ENCODE results near the gene GAPDH.
A peak's percentile ranks its signal among the peaks of the same experiment; 100 is the strongest.

Gene GAPDH

DNA sequence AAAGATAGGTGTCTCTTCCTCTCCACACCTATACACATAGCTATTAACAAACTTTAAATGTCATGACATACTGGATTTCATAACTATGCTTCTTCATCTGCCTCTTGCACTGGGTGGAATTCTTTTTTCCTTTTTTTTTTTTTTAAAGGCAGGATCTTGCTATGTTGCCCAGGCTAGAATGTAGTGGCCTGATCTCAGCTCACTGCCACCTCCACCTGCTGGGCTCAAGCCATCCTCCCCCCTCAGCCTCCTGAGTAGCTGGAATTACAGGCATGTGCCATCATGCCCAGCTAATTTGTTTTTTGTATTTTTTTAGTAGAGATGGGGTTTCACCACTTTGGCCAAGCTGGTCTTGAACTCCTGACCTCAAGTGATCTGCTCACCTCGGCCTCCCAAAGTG lies 46.1 kb upstream of the GAPDH start:
- CTCF ChIA-PET, result interaction anchor here (0.6 to 1.3 kb wide), 4 partner anchors 23 to 411 kb away, joined by 3 to 5 read pairs (median 4); no protein-coding TSS in a partner anchor
- TF ChIP-seq ZNF530 (tag by site-specific recombination; IDR thresholded peaks at IDR 0.05; ENCODE audit: low read depth), result no peak
- no peak for TF ChIP-seq OVOL3 (tag by site-specific recombination; IDR thresholded peaks at IDR 0.05)
- no peak for TF ChIP-seq ZNF830 (tag by site-specific recombination; IDR thresholded peaks at IDR 0.05; ENCODE audit: low read depth)
- TF ChIP-seq, protein P1, sequence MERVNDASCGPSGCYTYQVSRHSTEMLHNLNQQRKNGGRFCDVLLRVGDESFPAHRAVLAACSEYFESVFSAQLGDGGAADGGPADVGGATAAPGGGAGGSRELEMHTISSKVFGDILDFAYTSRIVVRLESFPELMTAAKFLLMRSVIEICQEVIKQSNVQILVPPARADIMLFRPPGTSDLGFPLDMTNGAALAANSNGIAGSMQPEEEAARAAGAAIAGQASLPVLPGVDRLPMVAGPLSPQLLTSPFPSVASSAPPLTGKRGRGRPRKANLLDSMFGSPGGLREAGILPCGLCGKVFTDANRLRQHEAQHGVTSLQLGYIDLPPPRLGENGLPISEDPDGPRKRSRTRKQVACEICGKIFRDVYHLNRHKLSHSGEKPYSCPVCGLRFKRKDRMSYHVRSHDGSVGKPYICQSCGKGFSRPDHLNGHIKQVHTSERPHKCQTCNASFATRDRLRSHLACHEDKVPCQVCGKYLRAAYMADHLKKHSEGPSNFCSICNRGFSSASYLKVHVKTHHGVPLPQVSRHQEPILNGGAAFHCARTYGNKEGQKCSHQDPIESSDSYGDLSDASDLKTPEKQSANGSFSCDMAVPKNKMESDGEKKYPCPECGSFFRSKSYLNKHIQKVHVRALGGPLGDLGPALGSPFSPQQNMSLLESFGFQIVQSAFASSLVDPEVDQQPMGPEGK (tag by site-specific recombination; IDR thresholded peaks at IDR 0.05), result 0 out of 2 replicates have a peak, but pooled peaks have one; percentile 20
- TF ChIP-seq ZNF169 (tag by site-specific recombination; IDR thresholded peaks at IDR 0.05), result no peak
- TF ChIP-seq ZNF501 (tag by site-specific recombination; IDR thresholded peaks at IDR 0.05), result no peak
- no peak for TF ChIP-seq HOXD13 (CRISPR knock-in tag; IDR thresholded peaks at IDR 0.05; ENCODE audit: borderline replicate concordance)
- peak; percentile 84 for TF ChIP-seq ZNF121 (tag by site-specific recombination; IDR thresholded peaks at IDR 0.05)
- no peak for TF ChIP-seq ZNF140 (tag by site-specific recombination; IDR thresholded peaks at IDR 0.05)
- no peak for TF ChIP-seq ZNF548 (tag by site-specific recombination; IDR thresholded peaks at IDR 0.05)
- H3K9me3 ChIP-seq (ENCODE audit: control insufficient read depth, insufficient read depth, low read depth, low read length), result no peaks in the 10 kb centered on the region
- no peak overlapping the region for H3K4me3 ChIP-seq (ENCODE audit: low read depth, low read length)
- peaks cover 4% of the 10 kb centered on the region; the same call in 1 of the 2 replicates for H3K4me1 ChIP-seq (ENCODE audit: control insufficient read depth, insufficient read depth, low read length)
- POLR2A ChIA-PET, result interaction anchor here (0.7 to 2.6 kb wide), 4 partner anchors 14 to 46 kb away, joined by 3 to 20 read pairs (median 7); partner anchors contain the start of genes GAPDH and VAMP1
- peaks cover 12 to 16% of the 10 kb centered on the region in 2 experiments for H3K36me3 ChIP-seq (ENCODE audit: control insufficient read depth in 2 of 2, insufficient read depth in 1 of 2, low read length in 2 of 2)
- H3K27ac ChIP-seq (ENCODE audit: extremely low read depth, low read depth, low read length), result no peak overlapping the region

DNA sequence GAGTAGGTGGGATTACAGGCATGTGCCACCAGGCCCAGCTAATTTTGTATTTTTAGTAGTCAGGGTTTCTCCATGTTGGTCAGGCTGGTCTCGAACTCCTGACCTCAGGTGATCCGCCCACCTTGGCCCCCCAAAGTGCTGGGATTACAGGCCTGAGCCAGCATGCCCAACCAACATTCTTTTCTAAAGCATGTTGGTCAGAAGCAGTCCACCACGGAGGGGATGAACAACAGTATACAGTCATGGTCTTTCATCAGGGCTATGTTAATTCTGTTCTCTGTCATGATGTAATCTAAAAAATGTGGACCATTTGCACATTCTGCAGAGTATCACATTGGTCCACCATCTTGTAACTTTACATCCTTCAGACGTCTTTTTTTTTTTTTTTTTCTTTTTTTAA lies 44.9 kb upstream of the GAPDH start:
- no peaks in the 10 kb centered on the region for H3K9me3 ChIP-seq (ENCODE audit: control insufficient read depth, insufficient read depth, low read depth, low read length)
- TF ChIP-seq ZNF157 (tag by site-specific recombination; IDR thresholded peaks at IDR 0.05) (no peak), HOXC10 (CRISPR knock-in tag; IDR thresholded peaks at IDR 0.05) (no peak), ZNF426 (tag by site-specific recombination; IDR thresholded peaks at IDR 0.05) (no peak)
- TF ChIP-seq, protein P2, sequence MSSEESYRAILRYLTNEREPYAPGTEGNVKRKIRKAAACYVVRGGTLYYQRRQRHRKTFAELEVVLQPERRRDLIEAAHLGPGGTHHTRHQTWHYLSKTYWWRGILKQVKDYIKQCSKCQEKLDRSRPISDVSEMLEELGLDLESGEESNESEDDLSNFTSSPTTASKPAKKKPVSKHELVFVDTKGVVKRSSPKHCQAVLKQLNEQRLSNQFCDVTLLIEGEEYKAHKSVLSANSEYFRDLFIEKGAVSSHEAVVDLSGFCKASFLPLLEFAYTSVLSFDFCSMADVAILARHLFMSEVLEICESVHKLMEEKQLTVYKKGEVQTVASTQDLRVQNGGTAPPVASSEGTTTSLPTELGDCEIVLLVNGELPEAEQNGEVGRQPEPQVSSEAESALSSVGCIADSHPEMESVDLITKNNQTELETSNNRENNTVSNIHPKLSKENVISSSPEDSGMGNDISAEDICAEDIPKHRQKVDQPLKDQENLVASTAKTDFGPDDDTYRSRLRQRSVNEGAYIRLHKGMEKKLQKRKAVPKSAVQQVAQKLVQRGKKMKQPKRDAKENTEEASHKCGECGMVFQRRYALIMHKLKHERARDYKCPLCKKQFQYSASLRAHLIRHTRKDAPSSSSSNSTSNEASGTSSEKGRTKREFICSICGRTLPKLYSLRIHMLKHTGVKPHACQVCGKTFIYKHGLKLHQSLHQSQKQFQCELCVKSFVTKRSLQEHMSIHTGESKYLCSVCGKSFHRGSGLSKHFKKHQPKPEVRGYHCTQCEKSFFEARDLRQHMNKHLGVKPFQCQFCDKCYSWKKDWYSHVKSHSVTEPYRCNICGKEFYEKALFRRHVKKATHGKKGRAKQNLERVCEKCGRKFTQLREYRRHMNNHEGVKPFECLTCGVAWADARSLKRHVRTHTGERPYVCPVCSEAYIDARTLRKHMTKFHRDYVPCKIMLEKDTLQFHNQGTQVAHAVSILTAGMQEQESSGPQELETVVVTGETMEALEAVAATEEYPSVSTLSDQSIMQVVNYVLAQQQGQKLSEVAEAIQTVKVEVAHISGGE (tag by site-specific recombination; conservative IDR thresholded peaks at IDR 0.05; ENCODE audit: low read depth), result no peak
- TF ChIP-seq, protein P3, sequence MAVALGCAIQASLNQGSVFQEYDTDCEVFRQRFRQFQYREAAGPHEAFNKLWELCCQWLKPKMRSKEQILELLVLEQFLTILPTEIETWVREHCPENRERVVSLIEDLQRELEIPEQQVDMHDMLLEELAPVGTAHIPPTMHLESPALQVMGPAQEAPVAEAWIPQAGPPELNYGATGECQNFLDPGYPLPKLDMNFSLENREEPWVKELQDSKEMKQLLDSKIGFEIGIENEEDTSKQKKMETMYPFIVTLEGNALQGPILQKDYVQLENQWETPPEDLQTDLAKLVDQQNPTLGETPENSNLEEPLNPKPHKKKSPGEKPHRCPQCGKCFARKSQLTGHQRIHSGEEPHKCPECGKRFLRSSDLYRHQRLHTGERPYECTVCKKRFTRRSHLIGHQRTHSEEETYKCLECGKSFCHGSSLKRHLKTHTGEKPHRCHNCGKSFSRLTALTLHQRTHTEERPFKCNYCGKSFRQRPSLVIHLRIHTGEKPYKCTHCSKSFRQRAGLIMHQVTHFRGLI (tag by site-specific recombination; IDR thresholded peaks at IDR 0.05), result peak; percentile 95
- TF ChIP-seq, protein P4, sequence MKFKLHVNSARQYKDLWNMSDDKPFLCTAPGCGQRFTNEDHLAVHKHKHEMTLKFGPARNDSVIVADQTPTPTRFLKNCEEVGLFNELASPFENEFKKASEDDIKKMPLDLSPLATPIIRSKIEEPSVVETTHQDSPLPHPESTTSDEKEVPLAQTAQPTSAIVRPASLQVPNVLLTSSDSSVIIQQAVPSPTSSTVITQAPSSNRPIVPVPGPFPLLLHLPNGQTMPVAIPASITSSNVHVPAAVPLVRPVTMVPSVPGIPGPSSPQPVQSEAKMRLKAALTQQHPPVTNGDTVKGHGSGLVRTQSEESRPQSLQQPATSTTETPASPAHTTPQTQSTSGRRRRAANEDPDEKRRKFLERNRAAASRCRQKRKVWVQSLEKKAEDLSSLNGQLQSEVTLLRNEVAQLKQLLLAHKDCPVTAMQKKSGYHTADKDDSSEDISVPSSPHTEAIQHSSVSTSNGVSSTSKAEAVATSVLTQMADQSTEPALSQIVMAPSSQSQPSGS (tag by site-specific recombination; IDR thresholded peaks at IDR 0.05; ENCODE audit: low read depth), result peak; percentile 19; the same call in 1 of the 2 replicates
- H3K27ac ChIP-seq (ENCODE audit: extremely low read depth, low read depth, low read length), result no peak overlapping the region
- H3K4me1 ChIP-seq (ENCODE audit: control insufficient read depth, insufficient read depth, low read length), result peaks cover 4% of the 10 kb centered on the region; the same call in 1 of the 2 replicates
- H3K4me3 ChIP-seq (ENCODE audit: low read depth, low read length), result no peak overlapping the region
- CTCF ChIA-PET, result interaction anchor here (0.7 to 1.2 kb wide), 2 partner anchors 24 to 620 kb away, joined by 3 read pairs; no protein-coding TSS in a partner anchor
- POLR2A ChIA-PET, result interaction anchor here (0.8 to 2.4 kb wide), 3 partner anchors 9 to 19 kb away, joined by 3 to 16 read pairs (median 3); partner anchors contain the start of gene VAMP1
- H3K36me3 ChIP-seq (ENCODE audit: control insufficient read depth in 2 of 2, insufficient read depth in 1 of 2, low read length in 2 of 2), result peaks cover 12 to 16% of the 10 kb centered on the region in 2 experiments
